ENCODE results near the gene DHRS7B.

DNA sequence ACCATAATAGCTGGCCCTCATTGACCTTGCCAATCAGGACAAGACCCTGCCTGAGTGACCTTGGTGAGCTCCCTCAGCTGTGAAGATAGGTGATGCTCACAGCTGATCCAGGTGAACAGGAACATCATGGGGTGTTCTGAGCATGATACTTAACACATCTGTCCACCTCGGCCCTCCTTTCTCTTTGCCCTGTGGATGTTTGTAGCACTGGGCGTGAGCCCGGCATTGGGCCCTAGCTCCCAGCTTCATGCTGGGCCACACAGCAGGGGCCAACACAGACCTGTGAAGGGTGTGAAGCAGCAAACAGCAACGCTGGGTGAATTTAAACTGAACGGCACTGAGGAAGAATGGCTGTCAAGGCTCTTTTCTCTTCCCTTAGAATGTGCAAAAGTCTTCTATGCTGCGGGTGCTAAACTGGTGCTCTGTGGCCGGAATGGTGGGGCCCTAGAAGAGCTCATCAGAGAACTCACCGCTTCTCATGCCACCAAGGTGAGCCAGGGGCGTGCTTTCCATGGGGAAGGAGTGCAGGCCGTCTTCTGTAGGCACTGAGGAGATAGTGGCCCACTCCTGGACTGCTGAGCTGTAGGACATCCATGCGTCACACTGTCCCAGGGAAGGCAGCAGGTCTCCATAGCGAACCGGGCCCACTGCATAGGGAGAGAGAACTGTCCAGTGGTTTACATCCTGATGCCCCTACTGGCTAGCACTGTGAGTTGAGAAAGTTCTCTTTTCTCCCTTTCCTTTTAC lies 51.3 kb downstream of the DHRS7B start:
- TF ChIP-seq, protein P1, sequence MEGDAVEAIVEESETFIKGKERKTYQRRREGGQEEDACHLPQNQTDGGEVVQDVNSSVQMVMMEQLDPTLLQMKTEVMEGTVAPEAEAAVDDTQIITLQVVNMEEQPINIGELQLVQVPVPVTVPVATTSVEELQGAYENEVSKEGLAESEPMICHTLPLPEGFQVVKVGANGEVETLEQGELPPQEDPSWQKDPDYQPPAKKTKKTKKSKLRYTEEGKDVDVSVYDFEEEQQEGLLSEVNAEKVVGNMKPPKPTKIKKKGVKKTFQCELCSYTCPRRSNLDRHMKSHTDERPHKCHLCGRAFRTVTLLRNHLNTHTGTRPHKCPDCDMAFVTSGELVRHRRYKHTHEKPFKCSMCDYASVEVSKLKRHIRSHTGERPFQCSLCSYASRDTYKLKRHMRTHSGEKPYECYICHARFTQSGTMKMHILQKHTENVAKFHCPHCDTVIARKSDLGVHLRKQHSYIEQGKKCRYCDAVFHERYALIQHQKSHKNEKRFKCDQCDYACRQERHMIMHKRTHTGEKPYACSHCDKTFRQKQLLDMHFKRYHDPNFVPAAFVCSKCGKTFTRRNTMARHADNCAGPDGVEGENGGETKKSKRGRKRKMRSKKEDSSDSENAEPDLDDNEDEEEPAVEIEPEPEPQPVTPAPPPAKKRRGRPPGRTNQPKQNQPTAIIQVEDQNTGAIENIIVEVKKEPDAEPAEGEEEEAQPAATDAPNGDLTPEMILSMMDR (IDR thresholded peaks at IDR 0.05): no peak
- no peak for TF ChIP-seq EZH2 (IDR thresholded peaks at IDR 0.05)

Data from neural progenitor cell (in vitro differentiated cells).